ENCODE results near the gene UBA7.

Gene UBA7

DNA sequence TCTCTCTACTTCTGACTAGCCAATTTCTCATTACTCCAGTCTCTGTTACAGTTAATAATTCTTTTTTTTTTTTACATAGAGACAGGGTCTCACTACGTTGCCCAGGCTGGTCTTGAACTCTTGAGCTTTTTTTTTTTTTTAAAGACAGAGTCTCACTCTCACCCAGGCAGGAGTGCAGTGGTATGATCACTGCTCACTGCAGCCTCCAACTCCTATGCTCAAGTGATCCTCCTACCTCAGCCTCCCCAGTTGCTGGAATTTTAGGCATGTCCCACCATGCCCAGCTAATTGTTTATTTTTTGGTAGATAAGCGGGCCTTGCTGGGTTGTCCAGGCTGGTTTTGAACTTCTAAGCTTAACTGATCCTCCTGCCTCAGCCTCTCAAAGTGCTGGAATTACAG is 41.0 kb downstream of the UBA7 start:
- Mint-ChIP-seq H3K4me3 (no peak overlapping the region), H3K36me3 (ENCODE audit: low read depth) (peaks cover 20% of the 10 kb centered on the region), H3K4me1 (no peaks in the 10 kb centered on the region), H3K9me3 (no peaks in the 10 kb centered on the region), H3K27ac (no peak overlapping the region), H3K27me3 (ENCODE audit: low read depth) (no peaks in the 10 kb centered on the region)
- TF ChIP-seq, protein P1, sequence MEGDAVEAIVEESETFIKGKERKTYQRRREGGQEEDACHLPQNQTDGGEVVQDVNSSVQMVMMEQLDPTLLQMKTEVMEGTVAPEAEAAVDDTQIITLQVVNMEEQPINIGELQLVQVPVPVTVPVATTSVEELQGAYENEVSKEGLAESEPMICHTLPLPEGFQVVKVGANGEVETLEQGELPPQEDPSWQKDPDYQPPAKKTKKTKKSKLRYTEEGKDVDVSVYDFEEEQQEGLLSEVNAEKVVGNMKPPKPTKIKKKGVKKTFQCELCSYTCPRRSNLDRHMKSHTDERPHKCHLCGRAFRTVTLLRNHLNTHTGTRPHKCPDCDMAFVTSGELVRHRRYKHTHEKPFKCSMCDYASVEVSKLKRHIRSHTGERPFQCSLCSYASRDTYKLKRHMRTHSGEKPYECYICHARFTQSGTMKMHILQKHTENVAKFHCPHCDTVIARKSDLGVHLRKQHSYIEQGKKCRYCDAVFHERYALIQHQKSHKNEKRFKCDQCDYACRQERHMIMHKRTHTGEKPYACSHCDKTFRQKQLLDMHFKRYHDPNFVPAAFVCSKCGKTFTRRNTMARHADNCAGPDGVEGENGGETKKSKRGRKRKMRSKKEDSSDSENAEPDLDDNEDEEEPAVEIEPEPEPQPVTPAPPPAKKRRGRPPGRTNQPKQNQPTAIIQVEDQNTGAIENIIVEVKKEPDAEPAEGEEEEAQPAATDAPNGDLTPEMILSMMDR (IDR thresholded peaks at IDR 0.05; ENCODE audit: unreplicated experiment in 3 of 3) = no peak

DNA sequence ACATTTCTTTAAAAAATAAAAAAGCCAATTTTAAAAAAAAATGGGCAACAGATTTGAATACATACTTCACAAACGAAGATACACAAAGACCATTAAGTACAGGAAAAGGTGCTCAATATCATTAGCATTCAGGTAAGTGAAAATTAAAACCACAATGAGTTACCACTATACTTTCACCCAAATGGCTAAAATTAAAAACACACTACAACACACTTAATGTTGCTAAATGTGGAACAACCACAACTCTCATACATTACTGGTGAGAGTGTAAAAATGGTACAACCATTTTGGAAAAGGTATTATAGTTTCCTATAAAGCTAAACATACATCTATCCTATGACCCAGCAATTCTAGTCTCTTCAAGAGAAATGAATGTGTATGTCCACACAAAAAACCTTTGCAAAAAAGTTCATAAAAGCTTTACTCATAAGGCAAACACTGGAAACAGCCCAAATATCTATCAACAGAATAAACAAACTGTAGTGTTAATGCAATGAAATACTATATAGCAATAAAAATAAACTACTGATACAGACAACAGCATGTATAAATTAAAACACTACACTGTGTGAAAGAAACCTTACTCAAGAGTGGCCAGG is 42.3 kb downstream of the UBA7 start:
- Mint-ChIP-seq H3K27me3 (ENCODE audit: low read depth) (no peaks in the 10 kb centered on the region), H3K4me3 (no peak overlapping the region), H3K36me3 (ENCODE audit: low read depth) (peaks cover 14% of the 10 kb centered on the region), H3K9me3 (no peaks in the 10 kb centered on the region), H3K4me1 (no peaks in the 10 kb centered on the region), H3K27ac (no peak overlapping the region)
- TF ChIP-seq, protein P1 (IDR thresholded peaks at IDR 0.05; ENCODE audit: unreplicated experiment in 3 of 3) = no peak

DNA sequence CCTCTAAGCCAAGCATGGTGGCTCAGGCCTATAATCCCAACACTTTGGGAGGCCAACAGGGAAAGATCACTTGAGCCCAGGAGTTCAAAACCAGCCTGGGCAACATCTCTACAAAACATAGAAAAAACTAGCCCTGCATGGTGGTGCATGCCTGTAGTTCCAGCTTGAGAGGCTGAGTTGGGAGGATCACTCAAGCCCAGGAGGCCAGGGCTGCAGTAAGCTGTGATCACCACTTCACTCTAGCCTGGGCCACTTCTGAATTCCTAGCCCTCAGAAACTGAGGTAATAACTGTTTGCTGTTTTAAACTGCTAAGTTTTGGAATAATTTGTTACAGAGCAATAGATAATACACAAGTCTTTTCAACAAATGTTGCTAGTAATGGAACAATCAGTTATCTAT is 43.8 kb downstream of the UBA7 start:
- TF ChIP-seq, protein P1 (IDR thresholded peaks at IDR 0.05; ENCODE audit: unreplicated experiment in 3 of 3) = no peak

DNA sequence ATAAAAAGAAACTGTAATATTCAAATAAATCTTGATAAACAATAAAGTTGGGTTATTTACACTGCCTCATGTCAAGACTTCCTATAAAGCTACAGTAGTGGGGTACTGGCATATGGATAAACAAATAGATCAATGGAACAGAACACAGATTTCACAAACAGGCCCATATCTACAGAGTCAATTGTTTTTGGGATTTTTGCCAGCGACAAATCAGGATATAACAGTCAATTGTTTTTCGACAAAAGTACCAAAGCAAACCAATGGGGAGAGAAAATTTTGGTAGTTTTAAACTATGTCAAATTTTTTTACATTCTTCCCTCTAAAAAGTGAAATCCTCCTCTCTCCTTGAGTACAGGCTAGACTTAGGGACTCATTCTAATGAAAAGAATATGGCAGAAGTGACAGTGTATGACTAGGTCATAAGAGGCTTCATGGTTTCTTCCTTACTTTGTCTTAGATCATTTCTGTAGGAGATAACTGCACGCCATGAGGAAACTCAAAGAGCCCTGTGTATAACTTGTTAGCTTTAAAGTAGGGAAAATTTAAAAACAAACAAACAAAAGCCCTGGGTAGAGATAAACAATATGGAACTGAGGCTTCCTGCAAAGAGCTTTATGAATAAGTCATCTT is 44.4 kb downstream of the UBA7 start:
- Mint-ChIP-seq H3K36me3 (ENCODE audit: low read depth) (peaks cover 22% of the 10 kb centered on the region), H3K4me1 (no peaks in the 10 kb centered on the region), H3K9me3 (no peaks in the 10 kb centered on the region), H3K27me3 (ENCODE audit: low read depth) (no peaks in the 10 kb centered on the region), H3K27ac (no peak overlapping the region), H3K4me3 (no peak overlapping the region)
- TF ChIP-seq, protein P1 (IDR thresholded peaks at IDR 0.05; ENCODE audit: unreplicated experiment in 3 of 3) = no peak

More for the DNA sequence above, 43.8 kb downstream of the UBA7 start:
- Mint-ChIP-seq H3K4me1 (no peaks in the 10 kb centered on the region), H3K27ac (no peak overlapping the region), H3K4me3 (no peak overlapping the region), H3K9me3 (no peaks in the 10 kb centered on the region), H3K27me3 (ENCODE audit: low read depth) (no peaks in the 10 kb centered on the region), H3K36me3 (ENCODE audit: low read depth) (peaks cover 20% of the 10 kb centered on the region)

DNA sequence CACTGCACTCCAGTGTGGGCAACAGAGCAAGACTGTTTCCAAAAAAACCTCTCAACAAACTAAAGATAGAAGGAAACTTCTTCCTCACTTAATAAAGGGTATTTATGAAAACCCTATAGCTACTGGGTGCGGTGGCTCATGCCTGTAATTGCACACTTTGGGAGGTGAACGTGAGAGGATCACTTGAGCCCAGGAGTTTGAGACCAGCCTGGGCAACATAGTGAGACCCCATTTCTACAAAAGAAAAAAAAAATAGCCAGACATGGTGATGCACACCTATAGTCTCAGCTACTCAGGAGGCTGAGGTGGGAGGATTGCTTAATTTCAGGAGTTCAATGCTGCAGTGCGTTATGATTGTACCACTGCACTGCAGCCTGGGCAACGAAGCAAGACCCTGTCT is 49.8 kb downstream of the UBA7 start:
- H3K36me3 Mint-ChIP-seq (ENCODE audit: low read depth) = peaks cover 28% of the 10 kb centered on the region
- TF ChIP-seq, protein P1 (IDR thresholded peaks at IDR 0.05; ENCODE audit: unreplicated experiment in 3 of 3) = no peak
- H3K27me3 Mint-ChIP-seq (ENCODE audit: low read depth) = no peaks in the 10 kb centered on the region
- no peak overlapping the region for H3K4me3 Mint-ChIP-seq
- H3K9me3 Mint-ChIP-seq = no peaks in the 10 kb centered on the region
- H3K4me1 Mint-ChIP-seq = peaks cover 7% of the 10 kb centered on the region
- no peak overlapping the region for H3K27ac Mint-ChIP-seq

DNA sequence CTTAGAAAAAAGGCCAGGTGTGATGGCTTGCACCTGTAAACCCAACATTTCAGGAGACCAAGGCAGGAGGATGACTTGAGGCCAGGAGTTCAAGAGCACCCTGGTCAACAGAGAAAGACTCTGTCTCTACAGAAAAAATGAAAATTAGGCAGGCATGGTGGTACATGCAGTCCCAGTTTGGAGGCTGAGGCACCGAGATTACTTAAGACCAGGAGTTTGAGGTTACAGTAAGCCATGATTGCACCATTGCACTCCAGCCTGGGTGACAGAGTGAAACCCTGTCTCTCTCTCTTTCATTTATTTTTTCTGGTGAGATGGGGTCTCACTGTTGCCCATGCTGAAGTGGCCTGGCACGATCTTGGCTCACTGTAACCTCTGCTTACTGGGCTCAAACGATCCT is 52.1 kb downstream of the UBA7 start:
- TF ChIP-seq, protein P1 (IDR thresholded peaks at IDR 0.05; ENCODE audit: unreplicated experiment in 3 of 3) = no peak
- Mint-ChIP-seq H3K4me3 (no peak overlapping the region), H3K36me3 (ENCODE audit: low read depth) (peaks cover 24% of the 10 kb centered on the region), H3K27me3 (ENCODE audit: low read depth) (no peaks in the 10 kb centered on the region), H3K27ac (no peak overlapping the region), H3K9me3 (no peaks in the 10 kb centered on the region), H3K4me1 (peaks cover 9% of the 10 kb centered on the region)
